Osteoblast (primary cell): Measurements from ENCODE around the gene NUDT4. TPM values are rescaled to one million over a fixed set of nuclear protein-coding genes. Genes with fewer than 3 reads are reported as not detected.

Experiments used
- DNase-seq: peaks from one replicate; pipeline ENCODE4 v3.0.0; 2011; ENCODE audit warnings: low spot score, mixed read lengths; ENCODE audit not compliant: insufficient read length; ENCODE audit errors: missing footprints
- H2AFZ ChIP-seq: 2 replicates; pipeline ENCODE4 v1.6.0; 2011; ENCODE audit warnings: mild to moderate bottlenecking, low read length
- H3K27ac ChIP-seq: 2 replicates; pipeline ENCODE4 v1.5.1; 2011; ENCODE audit warnings: mild to moderate bottlenecking, low read depth, low read length, moderate library complexity
- H3K27me3 ChIP-seq: 2 replicates; pipeline ENCODE4 v1.6.0; 2012; ENCODE audit warnings: mild to moderate bottlenecking, control low read depth, inconsistent platforms, low read length, moderate library complexity; ENCODE audit not compliant: insufficient read depth
- H3K36me3 ChIP-seq: 2 replicates; pipeline ENCODE4 v1.5.1; 2011; ENCODE audit warnings: mild to moderate bottlenecking, low read length, control low read depth, moderate library complexity; ENCODE audit not compliant: insufficient read depth
- H3K4me1 ChIP-seq: 2 replicates; pipeline ENCODE4 v1.5.1; 2011; ENCODE audit warnings: mild to moderate bottlenecking, low read length, control low read depth, moderate library complexity; ENCODE audit not compliant: insufficient read depth
- H3K4me2 ChIP-seq: 2 replicates; pipeline ENCODE4 v1.6.0; 2011; ENCODE audit warnings: mild to moderate bottlenecking, low read length; ENCODE audit not compliant: insufficient read depth
- H3K4me3 ChIP-seq: fragments of 200-600 bp; sonication (generic); 3 replicates; pipeline ENCODE4 v1.5.1; 2012; ENCODE audit warnings: mild to moderate bottlenecking, low read length, inconsistent platforms; ENCODE audit not compliant: insufficient read depth
- H3K79me2 ChIP-seq: 2 replicates; pipeline ENCODE4 v1.6.0; 2012; ENCODE audit warnings: mild to moderate bottlenecking, low read length, control low read depth, inconsistent platforms; ENCODE audit not compliant: insufficient read depth
- H3K9me3 ChIP-seq: 2 replicates; pipeline ENCODE4 v1.5.1; 2011; ENCODE audit warnings: low read depth, low read length, control low read depth
- H4K20me1 ChIP-seq: 2 replicates; pipeline ENCODE4 v1.6.0; 2012; ENCODE audit warnings: mild to moderate bottlenecking, low read length, control low read depth; ENCODE audit not compliant: insufficient read depth
- total RNA-seq: library from RNA; depleted of rRNA; stranded (reverse); fragments of >200 nt; gene quantifications from 2 replicates; pipeline ENCODE4 v1.2.3, GENCODE V29; 2012
- TF ChIP-seq, protein P1 (sequence below): IDR thresholded peaks from 2 replicates; pipeline ENCODE4 v1.5.1; 2011; ENCODE audit warnings: mild to moderate bottlenecking, low read depth, low read length, moderate library complexity; ENCODE audit errors: extremely low read depth

The NUDT4 gene
- total RNA-seq, 1 donor: 145 TPM

DNA sequence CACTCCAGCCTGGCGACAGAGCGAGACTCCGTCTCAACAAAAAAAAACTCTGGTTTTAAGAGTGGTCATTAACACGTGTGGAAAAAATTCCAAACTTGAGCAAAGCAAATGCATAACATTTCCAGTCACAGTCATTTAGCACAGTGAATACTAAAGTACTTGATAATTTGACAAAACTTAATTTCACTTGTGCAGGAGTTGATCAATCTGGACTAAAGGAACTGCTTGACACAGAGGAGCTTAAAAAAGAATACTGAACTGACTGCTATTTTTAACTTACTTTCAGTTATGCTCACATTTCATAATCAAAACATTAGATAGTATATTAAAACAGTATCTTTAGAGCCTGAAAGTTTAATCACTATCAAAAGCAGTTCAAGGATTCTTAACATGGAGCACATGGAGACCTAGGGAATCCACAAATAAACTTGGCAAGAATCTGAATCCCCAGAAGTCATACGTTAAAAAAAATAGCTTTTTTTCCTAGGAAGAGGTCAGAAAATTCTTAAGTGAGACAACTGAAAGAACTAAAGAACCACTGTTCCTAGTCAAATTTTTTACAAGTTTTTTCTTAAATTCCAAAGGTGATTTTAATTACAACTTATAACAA, 56.6 kb downstream of the NUDT4 start:
- Histone ChIP-seq H3K4me3 (peak overlapping the region; percentile 27), H3K4me1 (peaks cover 38% of the 10 kb centered on the region), H3K27ac (peak overlapping the region; percentile 7), H3K36me3 (no peaks in the 10 kb centered on the region), H4K20me1 (peaks cover 59% of the 10 kb centered on the region), H2AFZ (no peak overlapping the region), H3K27me3 (no peaks in the 10 kb centered on the region), H3K9me3 (no peaks in the 10 kb centered on the region), H3K79me2 (peaks cover 99% of the 10 kb centered on the region), H3K4me2 (peak overlapping the region; percentile 18)
- peak; percentile 43 for DNase-seq
- TF ChIP-seq, protein P1, sequence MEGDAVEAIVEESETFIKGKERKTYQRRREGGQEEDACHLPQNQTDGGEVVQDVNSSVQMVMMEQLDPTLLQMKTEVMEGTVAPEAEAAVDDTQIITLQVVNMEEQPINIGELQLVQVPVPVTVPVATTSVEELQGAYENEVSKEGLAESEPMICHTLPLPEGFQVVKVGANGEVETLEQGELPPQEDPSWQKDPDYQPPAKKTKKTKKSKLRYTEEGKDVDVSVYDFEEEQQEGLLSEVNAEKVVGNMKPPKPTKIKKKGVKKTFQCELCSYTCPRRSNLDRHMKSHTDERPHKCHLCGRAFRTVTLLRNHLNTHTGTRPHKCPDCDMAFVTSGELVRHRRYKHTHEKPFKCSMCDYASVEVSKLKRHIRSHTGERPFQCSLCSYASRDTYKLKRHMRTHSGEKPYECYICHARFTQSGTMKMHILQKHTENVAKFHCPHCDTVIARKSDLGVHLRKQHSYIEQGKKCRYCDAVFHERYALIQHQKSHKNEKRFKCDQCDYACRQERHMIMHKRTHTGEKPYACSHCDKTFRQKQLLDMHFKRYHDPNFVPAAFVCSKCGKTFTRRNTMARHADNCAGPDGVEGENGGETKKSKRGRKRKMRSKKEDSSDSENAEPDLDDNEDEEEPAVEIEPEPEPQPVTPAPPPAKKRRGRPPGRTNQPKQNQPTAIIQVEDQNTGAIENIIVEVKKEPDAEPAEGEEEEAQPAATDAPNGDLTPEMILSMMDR: no peak

DNA sequence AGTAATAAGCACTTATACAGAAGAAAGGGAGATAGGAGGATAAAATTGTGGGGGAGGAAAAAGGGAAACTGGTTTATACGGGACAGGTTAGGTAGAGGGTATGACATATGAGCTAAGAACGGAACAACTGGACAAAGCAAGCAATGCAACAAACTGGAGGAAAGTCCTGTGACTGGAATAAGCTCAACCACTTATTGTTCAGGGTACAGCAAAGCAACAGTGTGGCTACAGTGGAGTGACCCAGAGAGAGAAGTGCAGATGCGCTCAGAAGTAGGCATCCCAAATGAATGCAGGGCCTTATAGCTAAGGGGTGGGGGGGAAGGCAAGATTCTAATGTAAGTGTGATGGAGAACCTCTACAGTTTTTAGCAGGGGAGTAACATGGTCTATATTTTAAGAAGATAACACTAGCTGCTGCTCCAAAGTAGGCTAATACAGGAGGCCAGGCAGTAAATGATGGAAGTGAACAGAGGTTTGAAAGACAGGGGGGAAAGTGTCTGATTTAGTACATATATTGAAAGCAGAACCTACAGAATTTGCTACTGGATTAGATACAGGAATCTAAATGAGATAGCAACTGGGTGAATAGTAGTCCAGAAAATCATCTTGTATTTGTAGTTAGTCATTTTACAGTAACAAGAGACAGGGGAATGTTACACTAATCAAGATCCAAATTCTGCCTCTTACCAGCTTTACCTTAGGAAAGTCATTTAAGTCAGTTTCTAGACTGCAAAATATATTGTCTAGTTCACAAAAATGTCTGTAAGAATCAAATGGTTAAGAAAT, 60.7 kb downstream of the NUDT4 start:
- no peak for DNase-seq
- Histone ChIP-seq H2AFZ (no peak overlapping the region), H3K4me1 (peaks cover 54% of the 10 kb centered on the region), H3K4me2 (no peak overlapping the region), H3K27me3 (no peaks in the 10 kb centered on the region), H3K4me3 (no peak overlapping the region), H3K9me3 (no peaks in the 10 kb centered on the region), H3K79me2 (peaks cover 82% of the 10 kb centered on the region), H3K36me3 (no peaks in the 10 kb centered on the region), H4K20me1 (peaks cover 53% of the 10 kb centered on the region), H3K27ac (no peak overlapping the region)
- TF ChIP-seq, protein P1: no peak

DNA sequence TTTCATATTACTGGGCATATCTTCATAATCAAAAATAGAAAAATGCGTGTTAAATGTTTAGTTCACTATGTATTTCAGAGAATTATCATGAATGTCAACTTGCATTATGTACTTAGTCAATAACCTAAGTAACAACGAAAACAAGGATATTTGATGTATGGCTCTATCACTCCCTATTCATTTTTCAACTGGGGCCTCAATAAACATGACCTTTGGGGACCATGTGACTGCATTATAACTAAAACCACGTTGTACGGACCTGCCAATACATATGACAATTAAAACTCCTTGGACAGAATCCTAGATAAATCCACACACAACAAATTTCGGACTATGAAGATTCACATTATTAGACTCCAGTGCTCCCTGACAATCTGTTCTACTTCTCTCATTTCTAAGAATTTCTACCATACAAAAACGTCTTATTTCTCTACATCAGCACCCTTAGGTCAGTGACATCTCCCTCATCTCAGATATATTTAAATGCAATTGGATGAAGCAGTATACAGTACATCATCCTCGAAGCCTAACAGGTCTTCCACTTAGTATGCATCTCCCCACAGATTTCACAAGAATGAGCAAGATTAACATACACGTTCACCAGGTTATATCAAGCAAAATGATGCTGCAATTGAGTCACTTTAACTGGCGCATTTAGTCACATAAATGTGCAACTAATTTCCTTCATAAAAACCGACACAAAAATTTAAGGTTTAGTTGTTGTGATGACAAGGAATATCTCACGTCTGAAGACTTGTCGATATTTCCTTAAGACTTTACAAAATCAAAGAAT, 62.5 kb downstream of the NUDT4 start:
- DNase-seq: peak; percentile 26
- H3K9me3 ChIP-seq: no peaks in the 10 kb centered on the region
- peak overlapping the region; percentile 86 for H3K27ac ChIP-seq
- H2AFZ ChIP-seq: no peak overlapping the region
- no peaks in the 10 kb centered on the region for H3K36me3 ChIP-seq
- peaks cover 64% of the 10 kb centered on the region for H3K79me2 ChIP-seq
- H3K4me3 ChIP-seq: peak overlapping the region; percentile 80
- no peaks in the 10 kb centered on the region for H3K27me3 ChIP-seq
- H3K4me2 ChIP-seq: peak overlapping the region; percentile 85
- TF ChIP-seq, protein P1: no peak
- peaks cover 43% of the 10 kb centered on the region for H3K4me1 ChIP-seq
- peaks cover 44% of the 10 kb centered on the region for H4K20me1 ChIP-seq
